Measurements from ENCODE around the gene JAG2.

JAG2 gene

GRCh38 chr14:105144026-105144665, 24.4 kb downstream of the JAG2 start:
- DNase-seq (ENCODE audit: low read depth) = no peak
- no peak overlapping the region for H3K4me3 ChIP-seq (ENCODE audit: low read depth, low read length)
- TF ChIP-seq CTCF (IDR thresholded peaks at IDR 0.05; ENCODE audit: control insufficient read depth, extremely low read depth, insufficient read depth) = no peak

- no peak for DNase-seq (ENCODE audit: low read depth)
- no peak for TF ChIP-seq CTCF (IDR thresholded peaks at IDR 0.05; ENCODE audit: control insufficient read depth, extremely low read depth, insufficient read depth)
- no peak overlapping the region for H3K4me3 ChIP-seq (ENCODE audit: low read depth, low read length)
These were observed 25.0 kb downstream of the JAG2 start for GRCh38 chr14:105143451-105144025.

DNA sequence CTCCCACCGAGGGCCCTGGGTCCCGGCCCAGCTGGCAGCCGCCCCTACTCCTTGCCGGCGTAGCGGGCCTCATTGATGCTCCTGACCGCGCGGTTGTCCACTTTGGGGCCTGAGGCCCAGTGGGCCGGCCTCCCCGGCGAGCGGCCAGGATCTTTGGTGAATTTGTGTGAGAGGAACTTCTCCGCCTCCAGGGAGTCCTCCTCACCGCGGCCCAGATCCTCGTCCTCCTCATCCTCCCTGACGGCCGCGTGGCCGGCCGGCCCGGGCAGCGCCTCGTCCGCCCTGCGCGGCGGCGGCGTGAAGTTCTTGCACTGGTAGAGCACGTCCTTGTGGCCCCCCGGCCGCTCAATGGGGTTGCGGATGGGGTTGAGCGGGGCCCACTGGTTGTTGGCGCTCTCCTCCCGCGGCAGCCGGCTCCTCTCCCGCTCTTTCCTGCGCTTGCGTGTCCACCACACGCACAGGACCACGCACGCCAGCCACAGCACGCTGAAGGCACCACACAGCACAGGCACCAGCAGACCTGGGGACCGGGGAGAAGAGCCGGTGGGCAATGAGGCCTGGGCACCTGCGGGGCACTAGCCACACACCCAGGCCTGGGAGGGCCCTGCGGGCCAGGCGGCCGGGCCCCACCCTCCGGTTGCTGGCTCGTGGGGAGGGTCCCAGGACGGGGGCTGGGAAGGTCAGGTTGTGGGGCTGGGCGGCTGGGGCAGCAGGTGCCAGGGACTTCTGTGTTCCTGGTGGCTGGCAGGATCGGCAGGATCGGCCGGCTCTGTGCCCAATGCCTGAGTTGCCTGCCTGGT, 25.7 kb downstream of the JAG2 start:
- no peak for TF ChIP-seq CTCF (IDR thresholded peaks at IDR 0.05; ENCODE audit: control insufficient read depth, extremely low read depth, insufficient read depth)
- no peak for DNase-seq (ENCODE audit: low read depth)
- no peak overlapping the region for H3K4me3 ChIP-seq (ENCODE audit: low read depth, low read length)

DNA sequence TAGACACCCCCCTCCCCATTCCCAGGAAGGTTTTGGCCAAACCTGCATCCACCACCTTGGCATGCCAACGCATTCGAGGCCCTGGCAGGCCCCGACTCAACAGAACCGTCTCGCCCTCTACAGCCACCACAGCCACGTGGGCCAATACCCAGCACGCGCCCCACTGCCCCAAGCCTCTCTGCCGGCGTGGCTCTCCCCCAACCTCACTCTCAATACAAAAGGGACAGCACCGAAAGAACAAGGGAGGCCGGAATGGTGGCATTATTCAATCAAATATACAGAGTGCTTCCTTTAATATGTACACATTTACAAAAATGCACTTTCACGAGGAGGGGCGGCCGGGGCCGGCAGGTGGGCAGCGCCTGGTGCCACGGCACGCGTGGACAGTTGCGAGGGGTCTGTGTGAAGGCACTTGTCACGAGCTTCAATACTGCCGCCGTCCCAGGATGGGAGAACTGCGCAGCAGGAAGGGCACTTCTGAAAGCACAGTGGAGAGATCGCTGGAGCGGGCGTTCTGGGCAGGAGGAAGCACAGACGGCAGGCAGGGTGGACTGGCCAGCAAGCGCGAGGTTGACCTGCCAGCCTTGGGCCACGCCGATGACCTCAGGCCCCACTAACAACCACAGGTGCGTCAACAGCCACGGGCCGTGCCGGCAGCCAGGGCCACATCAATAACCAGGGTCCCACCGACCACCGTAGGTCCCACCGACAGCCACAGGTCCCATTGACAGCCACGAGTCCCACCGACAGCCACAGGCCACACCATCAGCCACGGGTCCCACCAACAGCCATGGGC, 26.9 kb downstream of the JAG2 start:
- no peak for DNase-seq (ENCODE audit: low read depth)

DNA sequence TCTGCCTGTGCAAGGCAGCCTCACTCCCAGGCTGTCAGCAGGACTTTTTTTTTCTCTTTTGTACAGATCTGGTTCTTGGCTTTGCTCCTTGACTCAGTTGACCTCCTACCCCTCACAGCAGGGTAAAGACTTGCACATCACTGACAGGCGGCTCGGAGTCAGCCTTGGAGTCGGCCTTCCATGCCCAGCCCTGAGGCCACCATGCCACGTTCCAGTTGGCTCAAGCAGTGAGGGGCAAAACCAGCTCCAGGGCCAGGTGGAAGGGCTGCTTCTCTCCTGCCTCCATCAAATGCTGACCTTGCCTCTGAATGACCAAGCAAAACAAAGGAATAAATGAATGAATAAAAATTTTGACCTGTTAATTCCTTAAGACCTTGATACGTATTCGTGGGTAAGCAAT, 27.6 kb downstream of the JAG2 start:
- TF ChIP-seq CTCF (IDR thresholded peaks at IDR 0.05; ENCODE audit: control insufficient read depth, extremely low read depth, insufficient read depth) = no peak
- no peak overlapping the region for H3K4me3 ChIP-seq (ENCODE audit: low read depth, low read length)
- no peak for DNase-seq (ENCODE audit: low read depth)

More for the DNA sequence above, 26.9 kb downstream of the JAG2 start:
- TF ChIP-seq CTCF (IDR thresholded peaks at IDR 0.05; ENCODE audit: control insufficient read depth, extremely low read depth, insufficient read depth) = no peak
- H3K4me3 ChIP-seq (ENCODE audit: low read depth, low read length) = no peak overlapping the region

DNA sequence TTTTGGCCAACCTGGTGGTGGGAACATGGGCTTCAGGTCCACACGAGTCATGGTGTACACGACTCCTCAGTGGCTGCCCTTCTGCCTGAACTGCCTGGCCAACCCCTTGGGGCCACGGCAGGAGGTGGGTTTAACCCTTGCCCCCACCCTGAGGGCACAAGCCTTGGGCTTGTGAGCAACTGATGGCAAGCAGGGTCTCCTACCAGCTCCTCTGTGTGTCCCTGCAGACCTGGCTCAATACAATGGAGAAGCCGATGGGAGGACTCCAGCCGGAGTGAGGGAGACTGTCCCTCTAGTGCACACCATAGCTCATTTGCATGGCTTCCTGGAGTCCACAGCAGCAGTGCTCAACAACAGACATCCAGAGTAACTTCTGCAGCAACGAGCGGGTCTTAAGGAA, 28.0 kb downstream of the JAG2 start:
- DNase-seq (ENCODE audit: low read depth) = no peak
- no peak overlapping the region for H3K4me3 ChIP-seq (ENCODE audit: low read depth, low read length)

More for the DNA sequence above, 28.0 kb downstream of the JAG2 start:
- TF ChIP-seq CTCF (IDR thresholded peaks at IDR 0.05; ENCODE audit: control insufficient read depth, extremely low read depth, insufficient read depth) = no peak

All from LNCaP clone FGC (cell line).